PC-9 (cell line): ENCODE measurements around the gene KIF16B.

Experiments used
- EZH2 ChIP-seq: fragments of 200-600 bp; sonication (generic); IDR thresholded peaks from 2 replicates; pipeline ENCODE4 v1.8.0; 2017; ENCODE audit warnings: antibody characterized with exemption, low read depth
- TF ChIP-seq, protein P1 (sequence below): fragments of 200-600 bp; sonication (generic); conservative IDR thresholded peaks from 2 replicates; pipeline ENCODE4 v1.6.1; 2017; ENCODE audit warnings: mixed run types, antibody characterized with exemption, mild to moderate bottlenecking, moderate library complexity

DNA sequence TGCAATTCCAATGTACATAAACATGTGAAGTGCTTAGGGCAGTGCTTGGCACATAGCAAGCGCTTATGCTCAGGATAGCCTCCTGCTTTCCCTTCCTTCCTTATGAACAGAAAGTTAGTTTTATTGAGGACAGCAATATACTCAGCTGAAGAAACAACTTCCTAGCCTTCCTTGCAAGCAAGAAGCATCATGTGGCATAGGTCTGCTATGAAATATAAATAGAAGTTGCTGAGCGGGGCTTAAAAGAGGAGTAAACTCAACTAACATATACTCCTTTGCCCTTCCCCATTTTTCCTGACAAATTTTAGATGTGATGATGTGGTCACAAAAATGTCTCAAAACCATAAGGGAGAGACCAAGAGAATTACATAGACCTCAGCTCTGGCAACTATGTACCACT, 98.9 kb downstream of the KIF16B start:
- no peak for TF ChIP-seq EZH2
- TF ChIP-seq, protein P1, sequence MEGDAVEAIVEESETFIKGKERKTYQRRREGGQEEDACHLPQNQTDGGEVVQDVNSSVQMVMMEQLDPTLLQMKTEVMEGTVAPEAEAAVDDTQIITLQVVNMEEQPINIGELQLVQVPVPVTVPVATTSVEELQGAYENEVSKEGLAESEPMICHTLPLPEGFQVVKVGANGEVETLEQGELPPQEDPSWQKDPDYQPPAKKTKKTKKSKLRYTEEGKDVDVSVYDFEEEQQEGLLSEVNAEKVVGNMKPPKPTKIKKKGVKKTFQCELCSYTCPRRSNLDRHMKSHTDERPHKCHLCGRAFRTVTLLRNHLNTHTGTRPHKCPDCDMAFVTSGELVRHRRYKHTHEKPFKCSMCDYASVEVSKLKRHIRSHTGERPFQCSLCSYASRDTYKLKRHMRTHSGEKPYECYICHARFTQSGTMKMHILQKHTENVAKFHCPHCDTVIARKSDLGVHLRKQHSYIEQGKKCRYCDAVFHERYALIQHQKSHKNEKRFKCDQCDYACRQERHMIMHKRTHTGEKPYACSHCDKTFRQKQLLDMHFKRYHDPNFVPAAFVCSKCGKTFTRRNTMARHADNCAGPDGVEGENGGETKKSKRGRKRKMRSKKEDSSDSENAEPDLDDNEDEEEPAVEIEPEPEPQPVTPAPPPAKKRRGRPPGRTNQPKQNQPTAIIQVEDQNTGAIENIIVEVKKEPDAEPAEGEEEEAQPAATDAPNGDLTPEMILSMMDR: no peak
